LNCaP clone FGC (cell line): ENCODE data around the gene MARVELD3.
"Not testable (repeated sequence)": the region's sequence is repeated elsewhere in the genome, so short reads cannot be mapped to it uniquely, and the experiment has no call there.

Experiments
- DNase-seq: peaks from one replicate; pipeline ENCODE4 v3.0.0-alpha.2; 2011; ENCODE audit warnings: low read depth
- H3K4me3 ChIP-seq: 2 replicates; pipeline ENCODE4 v1.5.1; 2011; ENCODE audit warnings: mild to moderate bottlenecking, low read depth, low read length, control low read depth
- CTCF ChIP-seq: IDR thresholded peaks from 2 replicates; pipeline ENCODE4 v1.5.1; 2012; ENCODE audit warnings: mild to moderate bottlenecking; ENCODE audit not compliant: control insufficient read depth, insufficient read depth; ENCODE audit errors: extremely low read depth

Gene MARVELD3

GRCh38 chr16:71626018-71626857, at the start of gene MARVELD3:
MARVELD3 (plus strand) TSS chr16:71626184; CDS start chr16:71626230, 46 bp downstream.
- DNase-seq: peak; percentile 56
- peak within 1 kb of the TSS; percentile 90 for H3K4me3 ChIP-seq
- TF ChIP-seq CTCF: peak; percentile 51

GRCh38 chr16:71576971-71577370, 49.0 kb upstream of the MARVELD3 start, which contains the start of gene TAT:
TAT (minus strand) TSS chr16:71577092; CDS start chr16:71576415, 677 bp downstream.
- no peak within 1 kb of the TSS for H3K4me3 ChIP-seq
- no peak for TF ChIP-seq CTCF
- no peak for DNase-seq

- not testable (repeated sequence) for DNase-seq, H3K4me3 ChIP-seq
Measured at GRCh38 chr16:71582553-71582848, 43.5 kb upstream of the MARVELD3 start.

GRCh38 chr16:71584543-71585317, 41.3 kb upstream of the MARVELD3 start:
- DNase-seq: no peak
- no peak overlapping the region for H3K4me3 ChIP-seq
- TF ChIP-seq CTCF: no peak

- TF ChIP-seq CTCF: no peak
- H3K4me3 ChIP-seq: no peak overlapping the region
- DNase-seq: peak; percentile 27
Measured at GRCh38 chr16:71585318-71585703, 40.7 kb upstream of the MARVELD3 start.

GRCh38 chr16:71589334-71589733, 36.6 kb upstream of the MARVELD3 start:
- DNase-seq, H3K4me3 ChIP-seq: not testable (repeated sequence)

- not testable (repeated sequence) for DNase-seq, H3K4me3 ChIP-seq
Measured at GRCh38 chr16:71590071-71590470, 35.9 kb upstream of the MARVELD3 start.

GRCh38 chr16:71590584-71590983, 35.4 kb upstream of the MARVELD3 start:
- no peak overlapping the region for H3K4me3 ChIP-seq
- no peak for DNase-seq
- TF ChIP-seq CTCF: no peak
